ENCODE data around the gene PLXNC1. TPM values are rescaled to one million over a fixed set of nuclear protein-coding genes. Genes with fewer than 3 reads are reported as not detected.

The PLXNC1 gene
- total and polyA plus RNA-seq, 2 of the 8 experiments (the other 6 are each of a cell fraction or from before 2014, with no cell fraction given) = 0.83 to 2.0 TPM

- H2BK120ac ChIP-seq (replicated peaks; ENCODE audit: low read depth, low read length) = peak overlapping the region; percentile 52
- H3K27ac ChIP-seq (ENCODE audit: low read depth, low read length) = no peak overlapping the region
- no peak overlapping the region for H2AFZ ChIP-seq (ENCODE audit: low read length)
- H3K27me3 ChIP-seq (replicated peaks in 1 of 4; ENCODE audit: control insufficient read depth in 3 of 4, extremely low read depth in 1 of 4, insufficient read depth in 3 of 4, low read length in 3 of 4) = peaks cover 0 to 3% (median 2%) of the 10 kb centered on the region in 4 experiments; a peak in 2 of 7 replicates
- H3K4me1 ChIP-seq (replicated peaks in 1 of 4; ENCODE audit: control insufficient read depth in 3 of 4, insufficient read depth in 4 of 4, low read length in 3 of 4) = peaks cover 20 to 37% (median 28%) of the 10 kb centered on the region in 4 experiments
- TF ChIP-seq ATF2 (IDR thresholded peaks at IDR 0.05; ENCODE audit: low read length) (no peak), CBX8 (IDR thresholded peaks at IDR 0.05; ENCODE audit: borderline replicate concordance, low read depth, low read length) (no peak), FOSL1 (IDR thresholded peaks at IDR 0.05; ENCODE audit: insufficient read depth, low read depth, low read length) (no peak), SIRT6 (IDR thresholded peaks at IDR 0.05; ENCODE audit: low read length) (no peak), CEBPB (IDR thresholded peaks at IDR 0.05; ENCODE audit: low read depth, low read length) (no peak)
- H2BK20ac ChIP-seq (ENCODE audit: low read length) = no peak overlapping the region; the same call in 1 of the 2 replicates
- no peaks in the 10 kb centered on the region for H3K9me3 ChIP-seq (ENCODE audit: insufficient read depth in 2 of 2, low read depth in 1 of 2, low read length in 1 of 2)
- H3K4me2 ChIP-seq (ENCODE audit: insufficient read depth in 1 of 2, low read depth in 2 of 2, low read length in 2 of 2) = no peak overlapping the region; a peak in 1 of 4 replicates
- H4K5ac ChIP-seq (ENCODE audit: insufficient read length, low read depth, low read length) = no peak overlapping the region
- DNase-seq (ENCODE audit: low read depth in 1 of 2, low spot score in 2 of 2) = no peak
- no peaks in the 10 kb centered on the region for H3K79me2 ChIP-seq (ENCODE audit: control insufficient read depth in 1 of 2, insufficient read depth in 2 of 2, low read length in 2 of 2)
- no peak overlapping the region for H3K4ac ChIP-seq (replicated peaks; ENCODE audit: insufficient read length, low read depth, low read length)
- POLR2A ChIA-PET (ENCODE audit: partially characterized antibody) = no interaction called here
- no peak overlapping the region for H2BK15ac ChIP-seq (ENCODE audit: low read length)
- no peak overlapping the region for H4K8ac ChIP-seq (ENCODE audit: extremely low read depth, insufficient read depth, low read length)
- H4K20me1 ChIP-seq (replicated peaks in 1 of 2; ENCODE audit: control insufficient read depth in 1 of 2, insufficient read depth in 2 of 2, low read length in 2 of 2) = no peaks in the 10 kb centered on the region
- H3K23ac ChIP-seq (ENCODE audit: insufficient read length) = no peak overlapping the region
- H3K36me3 ChIP-seq (ENCODE audit: control insufficient read depth in 2 of 4, insufficient read depth in 4 of 4, low read length in 3 of 4) = no peaks in the 10 kb centered on the region
- H3K14ac ChIP-seq (ENCODE audit: insufficient read length) = no peak overlapping the region
- CTCF ChIA-PET (ENCODE audit: partially characterized antibody) = interaction anchor here (0.6 to 1.2 kb wide), 2 partner anchors 124 to 277 kb away, joined by 3 read pairs; no protein-coding TSS in a partner anchor
- no peaks in the 10 kb centered on the region; the same call in 1 of the 2 replicates for H3K23me2 ChIP-seq (ENCODE audit: low read depth, low read length)
- H3K9ac ChIP-seq (replicated peaks in 1 of 4; ENCODE audit: extremely low read depth in 1 of 4, low read depth in 3 of 4, low read length in 3 of 4) = no peak overlapping the region
- FAIRE-seq = no peak
- H3K56ac ChIP-seq (replicated peaks; ENCODE audit: insufficient read length, low read depth, low read length) = no peak overlapping the region
- peak overlapping the region; percentile 5; the same call in 1 of the 2 replicates for H2AK5ac ChIP-seq (ENCODE audit: low read depth, low read length)
- H3K18ac ChIP-seq (ENCODE audit: extremely low read depth, low read length) = no peak overlapping the region; the same call in 1 of the 2 replicates
- no peaks in the 10 kb centered on the region for H3K79me1 ChIP-seq (ENCODE audit: low read depth, low read length)
- no peak overlapping the region for H3K4me3 ChIP-seq (ENCODE audit: extremely low read depth in 1 of 4, insufficient read depth in 2 of 4, low read depth in 3 of 4, low read length in 4 of 4)
- peak overlapping the region; percentile 13 for H4K91ac ChIP-seq (replicated peaks; ENCODE audit: insufficient read length, low read length)
- H2BK12ac ChIP-seq (ENCODE audit: low read depth, low read length) = peak overlapping the region; percentile 70
- 89% methylated on average over 19 of the region's 19 CpGs; no CpG with 5 or more reads in 1 of the 2 experiments for WGBS, 2 experiments (ENCODE audit: extremely low coverage in 1 of 2, insufficient coverage in 1 of 2, insufficient read length in 1 of 2, insufficient replicate concordance in 2 of 2, low coverage in 1 of 2, low lambda C conversion rate in 2 of 2, missing lambda C conversion rate in 1 of 2)
- H2BK5ac ChIP-seq (ENCODE audit: low read depth, low read length) = peak overlapping the region; percentile 63; the same call in 1 of the 2 replicates
Observed at GRCh38 chr12:94264736-94265485, 116.5 kb downstream of the PLXNC1 start.
